ENCODE data around the gene SLC6A7.
"Not testable (repeated sequence)": the region's sequence is repeated elsewhere in the genome, so short reads cannot be mapped to it uniquely, and the experiment has no call there.

The SLC6A7 gene

GRCh38 chr5:150219142-150219541, 29.3 kb downstream of the SLC6A7 start:
- DNase-seq (ENCODE audit: insufficient read length, low spot score) = peak; percentile 35
- FAIRE-seq = no peak

GRCh38 chr5:150219861-150220260, 30.0 kb downstream of the SLC6A7 start:
- TF ChIP-seq POLR2AphosphoS5 (IDR thresholded peaks at IDR 0.05; ENCODE audit: low read depth, low read length) (no peak), SPI1 (IDR thresholded peaks at IDR 0.05; ENCODE audit: low read depth, low read length) (no peak), POLR2A (IDR thresholded peaks at IDR 0.05; ENCODE audit: low read depth, low read length) (no peak), POU2F2 (IDR thresholded peaks at IDR 0.05; ENCODE audit: low read depth, low read length) (no peak), TAF1 (IDR thresholded peaks at IDR 0.05; ENCODE audit: low read depth, low read length) (no peak), PAX5 (IDR thresholded peaks at IDR 0.05; ENCODE audit: insufficient read depth, low read length, severe bottlenecking) (no peak)
- DNase-seq (ENCODE audit: insufficient read length, low spot score) = no peak
- FAIRE-seq = no peak

More at GRCh38 chr5:150219142-150219541, 29.3 kb downstream of the SLC6A7 start:
- TF ChIP-seq POLR2A (IDR thresholded peaks at IDR 0.05; ENCODE audit: low read depth, low read length) (no peak), TAF1 (IDR thresholded peaks at IDR 0.05; ENCODE audit: low read depth, low read length) (no peak), POLR2AphosphoS5 (IDR thresholded peaks at IDR 0.05; ENCODE audit: low read depth, low read length) (no peak), PAX5 (IDR thresholded peaks at IDR 0.05; ENCODE audit: insufficient read depth, low read length, severe bottlenecking) (no peak), SPI1 (IDR thresholded peaks at IDR 0.05; ENCODE audit: low read depth, low read length) (no peak), POU2F2 (IDR thresholded peaks at IDR 0.05; ENCODE audit: low read depth, low read length) (no peak)

DNA sequence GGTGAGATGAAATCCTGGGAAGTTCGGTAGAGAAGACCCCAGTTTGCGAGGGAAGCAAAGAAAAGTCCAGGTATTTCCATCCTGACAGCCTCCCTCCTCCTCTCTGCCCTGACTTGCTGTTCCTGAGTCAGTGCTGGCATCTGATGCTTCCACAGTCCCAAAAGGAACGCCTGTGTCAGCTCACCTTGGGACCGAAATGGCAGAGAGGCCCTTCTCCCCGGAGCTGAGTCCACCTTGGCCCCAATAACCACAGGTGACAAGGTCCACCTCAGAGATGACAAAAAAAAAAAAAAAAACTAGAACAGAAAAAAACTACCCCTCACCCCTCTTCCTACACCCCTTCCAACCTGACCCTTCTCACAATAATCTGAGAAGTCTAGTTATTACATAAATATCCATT, 31.6 kb downstream of the SLC6A7 start:
- TF ChIP-seq SPI1 (IDR thresholded peaks at IDR 0.05; ENCODE audit: low read depth, low read length) = no peak
- TF ChIP-seq POU2F2 (IDR thresholded peaks at IDR 0.05; ENCODE audit: low read depth, low read length) = no peak
- no peak for TF ChIP-seq PAX5 (IDR thresholded peaks at IDR 0.05; ENCODE audit: insufficient read depth, low read length, severe bottlenecking)
- TF ChIP-seq TAF1 (IDR thresholded peaks at IDR 0.05; ENCODE audit: low read depth, low read length) = no peak
- TF ChIP-seq POLR2AphosphoS5 (IDR thresholded peaks at IDR 0.05; ENCODE audit: low read depth, low read length) = no peak
- no peak for TF ChIP-seq POLR2A (IDR thresholded peaks at IDR 0.05; ENCODE audit: low read depth, low read length)
- DNase-seq (ENCODE audit: insufficient read length, low spot score) (no peak), FAIRE-seq (no peak)

- DNase-seq (ENCODE audit: insufficient read length, low spot score) = no peak
- TF ChIP-seq POLR2AphosphoS5 (IDR thresholded peaks at IDR 0.05; ENCODE audit: low read depth, low read length) = no peak
- no peak for TF ChIP-seq POU2F2 (IDR thresholded peaks at IDR 0.05; ENCODE audit: low read depth, low read length)
- no peak for TF ChIP-seq SPI1 (IDR thresholded peaks at IDR 0.05; ENCODE audit: low read depth, low read length)
- TF ChIP-seq PAX5 (IDR thresholded peaks at IDR 0.05; ENCODE audit: insufficient read depth, low read length, severe bottlenecking) = no peak
- no peak for TF ChIP-seq TAF1 (IDR thresholded peaks at IDR 0.05; ENCODE audit: low read depth, low read length)
- TF ChIP-seq POLR2A (IDR thresholded peaks at IDR 0.05; ENCODE audit: low read depth, low read length) = no peak
- no peak for FAIRE-seq
Observed at GRCh38 chr5:150222906-150223305, 33.0 kb downstream of the SLC6A7 start.

DNA sequence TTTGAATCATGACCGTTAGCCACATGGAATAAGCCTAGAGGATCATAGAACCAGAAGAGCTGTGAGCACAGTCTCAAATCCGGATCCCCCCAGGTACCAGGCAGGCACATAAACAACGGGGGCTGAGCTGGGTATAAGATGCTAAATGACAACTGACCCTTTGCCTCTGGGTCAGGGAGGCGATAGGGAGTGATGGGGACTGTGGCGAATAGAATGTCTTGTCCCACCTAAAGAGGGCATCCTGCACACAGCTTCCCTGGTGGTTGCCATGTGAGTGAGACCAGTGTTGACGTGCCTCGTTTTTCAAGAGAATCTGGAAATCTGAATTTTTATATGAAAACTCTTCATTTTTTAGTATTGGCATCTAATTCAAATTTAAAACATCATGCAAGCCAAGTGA, 33.6 kb downstream of the SLC6A7 start:
- no peak for TF ChIP-seq TAF1 (IDR thresholded peaks at IDR 0.05; ENCODE audit: low read depth, low read length)
- TF ChIP-seq PAX5 (IDR thresholded peaks at IDR 0.05; ENCODE audit: insufficient read depth, low read length, severe bottlenecking) = no peak
- TF ChIP-seq POLR2AphosphoS5 (IDR thresholded peaks at IDR 0.05; ENCODE audit: low read depth, low read length) = no peak
- TF ChIP-seq SPI1 (IDR thresholded peaks at IDR 0.05; ENCODE audit: low read depth, low read length) = no peak
- no peak for TF ChIP-seq POLR2A (IDR thresholded peaks at IDR 0.05; ENCODE audit: low read depth, low read length)
- no peak for TF ChIP-seq POU2F2 (IDR thresholded peaks at IDR 0.05; ENCODE audit: low read depth, low read length)
- FAIRE-seq (no peak), DNase-seq (ENCODE audit: insufficient read length, low spot score) (no peak)

DNA sequence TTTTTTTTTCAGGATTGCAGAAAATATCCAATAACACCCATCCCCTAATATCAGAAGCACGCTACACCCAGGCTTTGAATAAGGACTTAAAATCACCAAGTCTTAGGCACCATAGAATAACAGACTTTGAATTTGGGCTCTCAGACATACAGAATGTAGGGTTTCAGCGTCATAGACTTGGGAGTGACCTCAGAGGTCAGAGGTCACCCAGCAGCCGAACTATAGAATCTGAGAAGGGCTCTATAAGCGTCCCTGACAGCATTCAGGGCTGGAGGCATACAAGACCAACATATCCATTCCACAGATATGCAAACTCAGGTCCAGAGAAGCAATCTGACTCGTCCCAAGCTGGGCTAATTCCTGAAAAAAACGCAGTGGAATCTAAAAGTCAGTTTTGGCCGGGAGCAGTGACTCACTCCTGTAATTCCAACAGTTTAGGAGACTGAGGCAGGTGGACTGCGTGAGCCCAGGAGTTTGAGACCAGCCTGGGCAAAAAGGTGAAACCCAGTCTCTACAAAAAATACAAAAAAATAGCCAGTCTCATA, 34.7 kb downstream of the SLC6A7 start:
- FAIRE-seq (no peak), DNase-seq (ENCODE audit: insufficient read length, low spot score) (no peak)
- no peak for TF ChIP-seq POLR2A (IDR thresholded peaks at IDR 0.05; ENCODE audit: low read depth, low read length)
- no peak for TF ChIP-seq POU2F2 (IDR thresholded peaks at IDR 0.05; ENCODE audit: low read depth, low read length)

- no peak for FAIRE-seq
- TF ChIP-seq POU2F2 (IDR thresholded peaks at IDR 0.05; ENCODE audit: low read depth, low read length) = no peak
- no peak for TF ChIP-seq SPI1 (IDR thresholded peaks at IDR 0.05; ENCODE audit: low read depth, low read length)
- TF ChIP-seq PAX5 (IDR thresholded peaks at IDR 0.05; ENCODE audit: insufficient read depth, low read length, severe bottlenecking) = no peak
- TF ChIP-seq TAF1 (IDR thresholded peaks at IDR 0.05; ENCODE audit: low read depth, low read length) = no peak
- TF ChIP-seq POLR2A (IDR thresholded peaks at IDR 0.05; ENCODE audit: low read depth, low read length) = no peak
- TF ChIP-seq POLR2AphosphoS5 (IDR thresholded peaks at IDR 0.05; ENCODE audit: low read depth, low read length) = no peak
- DNase-seq (ENCODE audit: insufficient read length, low spot score) = no peak
Observed at GRCh38 chr5:150227036-150227435, 37.2 kb downstream of the SLC6A7 start.

GRCh38 chr5:150227606-150228273, 37.9 kb downstream of the SLC6A7 start:
- DNase-seq (ENCODE audit: insufficient read length, low spot score) (no peak), FAIRE-seq (no peak)
- no peak for TF ChIP-seq POU2F2 (IDR thresholded peaks at IDR 0.05; ENCODE audit: low read depth, low read length)
- no peak for TF ChIP-seq PAX5 (IDR thresholded peaks at IDR 0.05; ENCODE audit: insufficient read depth, low read length, severe bottlenecking)
- no peak for TF ChIP-seq SPI1 (IDR thresholded peaks at IDR 0.05; ENCODE audit: low read depth, low read length)
- TF ChIP-seq TAF1 (IDR thresholded peaks at IDR 0.05; ENCODE audit: low read depth, low read length) = no peak
- no peak for TF ChIP-seq POLR2AphosphoS5 (IDR thresholded peaks at IDR 0.05; ENCODE audit: low read depth, low read length)
- TF ChIP-seq POLR2A (IDR thresholded peaks at IDR 0.05; ENCODE audit: low read depth, low read length) = no peak

- TF ChIP-seq PAX5 (IDR thresholded peaks at IDR 0.05; ENCODE audit: insufficient read depth, low read length, severe bottlenecking) (no peak), SPI1 (IDR thresholded peaks at IDR 0.05; ENCODE audit: low read depth, low read length) (no peak)
- no peak for DNase-seq (ENCODE audit: insufficient read length, low spot score)
- FAIRE-seq = no peak
Observed at GRCh38 chr5:150229571-150229970, 39.7 kb downstream of the SLC6A7 start.

GRCh38 chr5:150230842-150231241, 41.0 kb downstream of the SLC6A7 start:
- no peak for DNase-seq (ENCODE audit: insufficient read length, low spot score)
- no peak for FAIRE-seq
- TF ChIP-seq POLR2AphosphoS5 (IDR thresholded peaks at IDR 0.05; ENCODE audit: low read depth, low read length) (no peak), POLR2A (IDR thresholded peaks at IDR 0.05; ENCODE audit: low read depth, low read length) (no peak), SPI1 (IDR thresholded peaks at IDR 0.05; ENCODE audit: low read depth, low read length) (no peak), TAF1 (IDR thresholded peaks at IDR 0.05; ENCODE audit: low read depth, low read length) (no peak), PAX5 (IDR thresholded peaks at IDR 0.05; ENCODE audit: insufficient read depth, low read length, severe bottlenecking) (no peak), POU2F2 (IDR thresholded peaks at IDR 0.05; ENCODE audit: low read depth, low read length) (no peak)

DNA sequence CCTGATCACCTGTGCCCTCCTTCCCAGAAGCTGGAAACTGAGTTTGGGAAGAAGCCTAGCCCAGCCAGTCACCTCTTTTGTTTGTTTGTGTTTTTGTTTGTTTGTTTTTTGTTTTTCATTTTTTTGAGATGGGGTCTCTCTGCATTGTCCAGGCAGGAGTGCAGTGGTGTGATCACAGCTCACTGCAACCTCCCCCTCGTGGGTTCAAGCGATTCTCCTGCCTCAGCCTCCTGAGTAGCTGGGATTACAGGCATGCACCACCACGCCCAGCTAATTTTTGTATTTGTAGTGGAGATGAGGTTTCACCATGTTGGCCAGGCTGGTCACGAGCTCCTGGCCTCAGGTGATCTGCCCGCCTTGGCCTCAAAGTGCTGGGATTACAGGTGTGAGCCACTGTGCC, 43.8 kb downstream of the SLC6A7 start:
- not testable (repeated sequence) for FAIRE-seq; DNase-seq (ENCODE audit: insufficient read length, low spot score)
